H1 (cell line): Measurements from ENCODE around the gene UCP2. TPM values are rescaled to one million over a fixed set of nuclear protein-coding genes. Genes with fewer than 3 reads are reported as not detected.

Experiments
- CTCF ChIA-PET: fragments of 300-600 bp; sonication (Branson Sonifier 250); formaldehyde crosslinking; loops from one replicate; lab custom pipeline; 2021; ENCODE audit not compliant: partially characterized antibody; lab: Charles Lee
- POLR2A ChIA-PET: fragments of 300-600 bp; sonication (Branson Sonifier 250); formaldehyde crosslinking; loops from one replicate; lab custom pipeline; 2021; ENCODE audit warnings: inconsistent platforms; ENCODE audit not compliant: partially characterized antibody; lab: Charles Lee
- DNase-seq, 2 experiments: peaks; one replicate each; pipeline versions ENCODE4 v3.0.0 to v3.0.0-alpha.2; 2010 to 2022; ENCODE audit warnings: low spot score in 2 of 2, low read depth in 1 of 2, mixed read lengths in 1 of 2
- FAIRE-seq: peaks from 2 replicates; lab custom pipeline; 2011; peaks lifted over from hg19 to GRCh38; lab: Jason Lieb, UNC
- H2AFZ ChIP-seq: 2 replicates; pipeline ENCODE4 v1.8.1; 2012; ENCODE audit warnings: low read length, inconsistent platforms
- H2AK5ac ChIP-seq: 2 replicates; pipeline ENCODE4 v1.6.1; 2013; ENCODE audit warnings: low read depth, low read length
- H2BK120ac ChIP-seq: replicated peaks from 2 replicates; pipeline ENCODE3; 2013; ENCODE audit warnings: low read depth, low read length, inconsistent platforms
- H2BK12ac ChIP-seq: 2 replicates; pipeline ENCODE4 v1.6.1; 2013; ENCODE audit warnings: low read depth, low read length
- H2BK15ac ChIP-seq: 2 replicates; pipeline ENCODE4 v1.6.1; 2013; ENCODE audit warnings: low read length
- H2BK20ac ChIP-seq: 2 replicates; pipeline ENCODE4 v1.6.1; 2013; ENCODE audit warnings: low read length
- H2BK5ac ChIP-seq: 2 replicates; pipeline ENCODE4 v1.6.1; 2013; ENCODE audit warnings: low read depth, low read length
- H3K14ac ChIP-seq: 2 replicates; pipeline ENCODE4 v1.6.1; 2013; ENCODE audit warnings: inconsistent platforms; ENCODE audit not compliant: insufficient read length
- H3K18ac ChIP-seq: 2 replicates; pipeline ENCODE4 v1.6.1; 2013; ENCODE audit warnings: low read length; ENCODE audit errors: extremely low read depth
- H3K23ac ChIP-seq: 2 replicates; pipeline ENCODE4 v1.6.1; 2013; ENCODE audit warnings: inconsistent platforms; ENCODE audit not compliant: insufficient read length
- H3K23me2 ChIP-seq: 2 replicates; pipeline ENCODE4 v1.6.1; 2013; ENCODE audit warnings: low read depth, low read length
- H3K27ac ChIP-seq: 2 replicates; pipeline ENCODE4 v1.6.1; 2011; ENCODE audit warnings: low read depth, low read length, inconsistent platforms
- H3K27me3 ChIP-seq, 4 experiments: replicated peaks in 1 of 4; 1 replicate in 1 of 4; 2 replicates in 3 of 4; pipeline versions ENCODE4 v1.6.1 to v1.8.1; 2011 to 2013; ENCODE audit warnings: low read length in 3 of 4, mild to moderate bottlenecking in 3 of 4, inconsistent platforms in 2 of 4, mixed read lengths in 2 of 4, moderate library complexity in 1 of 4; ENCODE audit not compliant: control insufficient read depth in 3 of 4, insufficient read depth in 3 of 4; ENCODE audit errors: extremely low read depth in 1 of 4
- H3K36me3 ChIP-seq, 4 experiments: 2 replicates each; pipeline versions ENCODE4 v1.6.1 to v1.8.1; 2011 to 2013; ENCODE audit warnings: mild to moderate bottlenecking in 4 of 4, low read length in 3 of 4, moderate library complexity in 2 of 4, control low read depth in 1 of 4, inconsistent platforms in 1 of 4; ENCODE audit not compliant: insufficient read depth in 4 of 4, control insufficient read depth in 2 of 4
- H3K4ac ChIP-seq: replicated peaks from 2 replicates; pipeline ENCODE3; 2013; ENCODE audit warnings: low read length, low read depth, mixed read lengths, inconsistent platforms; ENCODE audit not compliant: insufficient read length
- H3K4me1 ChIP-seq, 4 experiments: replicated peaks in 1 of 4; 1 replicate in 1 of 4; 2 replicates in 3 of 4; pipeline versions ENCODE4 v1.6.1 to v1.8.1; 2011 to 2013; ENCODE audit warnings: low read length in 3 of 4, inconsistent platforms in 2 of 4, mixed read lengths in 1 of 4; ENCODE audit not compliant: insufficient read depth in 4 of 4, control insufficient read depth in 3 of 4
- H3K4me2 ChIP-seq, 2 experiments: 2 replicates each; pipeline versions ENCODE4 v1.6.1 to v1.8.1; 2011 to 2013; ENCODE audit warnings: low read depth in 2 of 2, low read length in 2 of 2, control low read depth in 1 of 2, inconsistent platforms in 1 of 2, mild to moderate bottlenecking in 1 of 2; ENCODE audit not compliant: insufficient read depth in 1 of 2
- H3K4me3 ChIP-seq, 4 experiments: fragments of 200-600, 300-600 bp in 1 of 4; sonication (generic), shearing (Covaris generic), sonication (Bioruptor Twin) in 1 of 4; 2 replicates each; pipeline versions ENCODE4 v1.5.1 to v1.8.1; 2011 to 2016; ENCODE audit warnings: low read length in 4 of 4, low read depth in 3 of 4, control low read depth in 2 of 4, inconsistent platforms in 2 of 4, mild to moderate bottlenecking in 2 of 4, mixed read lengths in 1 of 4, moderate library complexity in 1 of 4; ENCODE audit not compliant: insufficient read depth in 2 of 4; ENCODE audit errors: extremely low read depth in 1 of 4
- H3K56ac ChIP-seq: replicated peaks from 2 replicates; pipeline ENCODE3; 2013; ENCODE audit warnings: low read depth, mild to moderate bottlenecking, mixed read lengths, low read length, inconsistent platforms; ENCODE audit not compliant: insufficient read length
- H3K79me1 ChIP-seq: 2 replicates; pipeline ENCODE4 v1.6.1; 2013; ENCODE audit warnings: low read depth, low read length, control low read depth
- H3K79me2 ChIP-seq, 2 experiments: 2 replicates each; pipeline versions ENCODE4 v1.6.1 to v1.8.1; 2012 to 2013; ENCODE audit warnings: low read length in 2 of 2, mild to moderate bottlenecking in 2 of 2, inconsistent platforms in 1 of 2; ENCODE audit not compliant: insufficient read depth in 2 of 2, control insufficient read depth in 1 of 2
- H3K9ac ChIP-seq, 4 experiments: replicated peaks in 1 of 4; 1 replicate in 1 of 4; 2 replicates in 3 of 4; pipeline versions ENCODE4 v1.6.1 to v1.8.1; 2011 to 2013; ENCODE audit warnings: low read depth in 3 of 4, low read length in 3 of 4, control low read depth in 2 of 4, mild to moderate bottlenecking in 2 of 4, moderate library complexity in 2 of 4, inconsistent platforms in 1 of 4; ENCODE audit errors: extremely low read depth in 1 of 4
- H3K9me3 ChIP-seq, 2 experiments: 2 replicates each; pipeline versions ENCODE4 v1.6.1 to v1.8.1; 2012 to 2013; ENCODE audit warnings: mild to moderate bottlenecking in 2 of 2, moderate library complexity in 2 of 2, control low read depth in 1 of 2, inconsistent platforms in 1 of 2, low read depth in 1 of 2, low read length in 1 of 2, mixed read lengths in 1 of 2; ENCODE audit not compliant: insufficient read depth in 2 of 2
- H4K20me1 ChIP-seq, 2 experiments: replicated peaks in 1 of 2; 2 replicates each; pipeline versions ENCODE3 to v1.8.1; 2011 to 2013; ENCODE audit warnings: inconsistent platforms in 2 of 2, low read length in 2 of 2, mild to moderate bottlenecking in 1 of 2; ENCODE audit not compliant: insufficient read depth in 2 of 2, control insufficient read depth in 1 of 2
- H4K5ac ChIP-seq: 2 replicates; pipeline ENCODE4 v1.6.1; 2013; ENCODE audit warnings: low read length, low read depth, mixed read lengths, inconsistent platforms; ENCODE audit not compliant: insufficient read length
- H4K8ac ChIP-seq: 2 replicates; pipeline ENCODE4 v1.8.0; 2013; ENCODE audit warnings: mild to moderate bottlenecking, moderate library complexity, low read length, inconsistent platforms; ENCODE audit not compliant: insufficient read depth; ENCODE audit errors: extremely low read depth
- H4K91ac ChIP-seq: replicated peaks from 2 replicates; pipeline ENCODE3; 2013; ENCODE audit warnings: low read length, mixed read lengths, inconsistent platforms; ENCODE audit not compliant: insufficient read length
- JUN ChIP-seq: IDR thresholded peaks from 2 replicates; pipeline ENCODE4 v1.6.1; 2011; ENCODE audit warnings: low read depth, mild to moderate bottlenecking, improper control_type of control experiment, low read length
- WGBS, 2 experiments: shearing (Covaris generic) in 1 of 2; methylation state at CpG; one replicate each; pipeline versions ENCODE4 v1.1.6 to v1.1.7; 2013 to 2015; ENCODE audit warnings: low lambda C conversion rate in 2 of 2, mixed read lengths in 2 of 2, inconsistent platforms in 1 of 2, low coverage in 1 of 2, missing lambda C conversion rate in 1 of 2; ENCODE audit not compliant: insufficient replicate concordance in 2 of 2, insufficient coverage in 1 of 2, insufficient read length in 1 of 2; ENCODE audit errors: extremely low coverage in 1 of 2, missing lambda C conversion rate in 1 of 2; 5-methylcytosine and 5-hydroxymethylcytosine counted together
- polyA plus RNA-seq, 7 experiments: library from polyadenylated mRNA; depleted of rRNA in 3 of 7; stranded (reverse) in 5 of 7; unstranded in 2 of 7; fragments of >200 nt in 5 of 7; fragments of 200-250 nt in 2 of 7; gene quantifications; 1 replicate in 5 of 7; 2 replicates in 1 of 7; 4 replicates in 1 of 7; pipeline versions ENCODE4 v1.2.1 to v1.2.3, GENCODE V29; 2011 to 2013; ENCODE audit warnings: missing spikeins in 2 of 7, mixed read lengths in 2 of 7
- total RNA-seq: library from RNA; stranded (reverse); fragmentation: NEBNext Ultra II Directional; extraction: Animal tissue kit (Norgen Biotek cat#: 25700); gene quantifications from 2 replicates; pipeline ENCODE4 v1.2.1, GENCODE V29; 2021

Gene UCP2
- total and polyA plus RNA-seq, 2 of the 8 experiments (the other 6 are each of a cell fraction or from before 2014, with no cell fraction given), result 46.2 to 55.2 TPM

DNA sequence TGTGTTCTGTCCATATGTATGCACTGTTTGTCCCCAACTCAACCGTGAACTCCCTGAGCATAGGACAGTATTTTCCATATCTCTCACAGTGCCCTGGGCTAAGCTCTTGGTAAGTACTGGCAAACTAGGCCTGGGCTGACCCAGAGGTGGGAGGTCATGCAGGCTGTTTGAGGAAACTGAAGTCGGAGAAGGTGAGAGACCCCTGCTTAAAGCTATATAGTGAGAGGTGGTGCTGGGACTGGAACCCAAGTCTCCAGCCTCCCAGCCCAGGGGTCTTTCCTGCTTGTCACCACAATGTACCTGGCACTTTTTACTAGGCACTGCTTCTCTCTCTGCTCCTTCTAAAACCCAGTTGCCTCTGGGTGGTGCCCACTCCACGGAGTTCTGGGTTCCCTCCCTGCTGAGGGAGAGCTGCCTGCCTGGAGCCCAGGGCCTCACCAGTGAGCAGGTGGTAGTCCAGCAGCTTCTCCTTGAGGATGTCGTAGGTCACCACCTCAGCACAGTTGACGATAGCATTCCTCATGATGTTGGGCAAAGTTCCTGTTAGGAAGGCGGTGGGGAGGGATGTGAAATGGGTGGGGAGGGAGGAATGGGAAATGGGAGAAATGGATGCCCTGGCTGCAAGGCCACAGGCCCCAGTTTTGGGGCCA is 21.5 kb upstream of the UCP2 start:
- no peak overlapping the region for H2BK15ac ChIP-seq
- no peak overlapping the region for H2AK5ac ChIP-seq
- H3K9ac ChIP-seq, result no peak overlapping the region
- H3K36me3 ChIP-seq, result no peaks in the 10 kb centered on the region; a peak in 2 of 8 replicates
- no peak overlapping the region for H3K4me3 ChIP-seq
- no peak for TF ChIP-seq JUN
- no peak overlapping the region for H3K4me2 ChIP-seq
- H3K14ac ChIP-seq, result no peak overlapping the region
- no peak overlapping the region for H4K8ac ChIP-seq
- POLR2A ChIA-PET, result no interaction called here
- no peak overlapping the region for H2BK5ac ChIP-seq
- H3K79me2 ChIP-seq, result no peaks in the 10 kb centered on the region
- H4K5ac ChIP-seq, result no peak overlapping the region
- no peak overlapping the region for H2BK12ac ChIP-seq
- FAIRE-seq (no peak), DNase-seq (no peak)
- no peak overlapping the region for H3K4ac ChIP-seq
- H2BK120ac ChIP-seq, result no peak overlapping the region
- H3K27ac ChIP-seq, result no peak overlapping the region
- no peaks in the 10 kb centered on the region for H3K9me3 ChIP-seq
- CTCF ChIA-PET, result interaction anchor here (1.5 to 2.0 kb wide), 3 partner anchors 10 to 40 kb away, joined by 3 to 5 read pairs (median 4); no protein-coding TSS in a partner anchor
- H2AFZ ChIP-seq, result no peak overlapping the region
- H3K4me1 ChIP-seq, result no peaks in the 10 kb centered on the region; a peak in 1 of 7 replicates
- no peak overlapping the region for H3K18ac ChIP-seq
- no peaks in the 10 kb centered on the region for H3K27me3 ChIP-seq
- H4K91ac ChIP-seq, result no peak overlapping the region
- H3K23me2 ChIP-seq, result no peaks in the 10 kb centered on the region
- no peak overlapping the region for H3K56ac ChIP-seq
- 85 to 100% methylated on average over 1 to 6 of the region's 6 CpGs for WGBS, 2 experiments
- H3K23ac ChIP-seq, result no peak overlapping the region
- H4K20me1 ChIP-seq, result no peaks in the 10 kb centered on the region
- H3K79me1 ChIP-seq, result no peaks in the 10 kb centered on the region
- H2BK20ac ChIP-seq, result no peak overlapping the region
